BE2C (cell line): Measurements from ENCODE around the gene RAB8A. TPM values are rescaled to one million over a fixed set of nuclear protein-coding genes. Genes with fewer than 3 reads are reported as not detected.

Experiments used
- DNase-seq: peaks from one replicate; pipeline ENCODE4 v3.0.0-alpha.2; 2020
- H3K27me3 ChIP-seq: fragments of 250-450 bp; sonication (Bioruptor Pico); 2 replicates; pipeline ENCODE4 v1.5.1; 2020; ENCODE audit warnings: mild to moderate bottlenecking
- H3K36me3 ChIP-seq: fragments of 250-450 bp; sonication (Bioruptor Pico); 2 replicates; pipeline ENCODE4 v1.5.1; 2020; ENCODE audit warnings: mild to moderate bottlenecking
- H3K4me1 ChIP-seq: fragments of 250-450 bp; sonication (Bioruptor Pico); 2 replicates; pipeline ENCODE4 v1.5.1; 2020
- H3K4me3 ChIP-seq: 2 replicates; pipeline ENCODE4 v1.5.1; 2011; ENCODE audit warnings: low read depth, low read length
- H3K9me3 ChIP-seq: fragments of 250-450 bp; sonication (Bioruptor Pico); 2 replicates; pipeline ENCODE4 v1.5.1; 2020
- CTCF ChIP-seq: IDR thresholded peaks from 2 replicates; pipeline ENCODE4 v1.5.1; 2012; ENCODE audit warnings: mild to moderate bottlenecking, low read depth, low read length
- polyA plus RNA-seq: library from polyadenylated mRNA; unstranded; fragments of >200 nt; gene quantifications from one replicate; pipeline ENCODE4 v1.2.1, GENCODE V29; 2012; ENCODE audit warnings: low read depth, missing spikeins; ENCODE audit not compliant: insufficient read length, insufficient read depth

Gene RAB8A
- polyA plus RNA-seq, result 101 TPM

- H3K36me3 ChIP-seq, result no peaks in the 10 kb centered on the region
- no peaks in the 10 kb centered on the region for H3K4me1 ChIP-seq
- no peaks in the 10 kb centered on the region for H3K9me3 ChIP-seq
- H3K4me3 ChIP-seq, result peak within 1 kb of the TSS; percentile 98
- peak; percentile 98 for DNase-seq
- TF ChIP-seq CTCF, result peak; percentile 77
- no peaks in the 10 kb centered on the region for H3K27me3 ChIP-seq
These were observed at the start of gene RAB8A for GRCh38 chr19:16111160-16111908. RAB8A (plus strand) TSS chr19:16111889; CDS start chr19:16111902, 13 bp downstream.

GRCh38 chr19:16061943-16062342 is 49.7 kb upstream of the RAB8A start:
- no peaks in the 10 kb centered on the region for H3K27me3 ChIP-seq
- H3K9me3 ChIP-seq, result no peaks in the 10 kb centered on the region
- no peak overlapping the region for H3K4me3 ChIP-seq
- DNase-seq, result no peak
- no peak for TF ChIP-seq CTCF
- no peaks in the 10 kb centered on the region for H3K4me1 ChIP-seq
- H3K36me3 ChIP-seq, result no peaks in the 10 kb centered on the region

- peak; percentile 98 for TF ChIP-seq CTCF
- Histone ChIP-seq H3K36me3 (no peaks in the 10 kb centered on the region), H3K4me1 (no peaks in the 10 kb centered on the region), H3K27me3 (no peaks in the 10 kb centered on the region), H3K9me3 (no peaks in the 10 kb centered on the region), H3K4me3 (no peak overlapping the region)
- DNase-seq, result peak; percentile 70
These were observed 48.9 kb upstream of the RAB8A start for GRCh38 chr19:16062789-16063188.

- Histone ChIP-seq H3K4me3 (no peak overlapping the region), H3K36me3 (no peaks in the 10 kb centered on the region), H3K4me1 (no peaks in the 10 kb centered on the region), H3K9me3 (no peaks in the 10 kb centered on the region; the same call in 1 of the 2 replicates), H3K27me3 (no peaks in the 10 kb centered on the region)
- DNase-seq, result no peak
- no peak for TF ChIP-seq CTCF
These were observed 47.3 kb upstream of the RAB8A start for GRCh38 chr19:16064209-16064889.

- Histone ChIP-seq H3K27me3 (no peaks in the 10 kb centered on the region), H3K4me1 (no peaks in the 10 kb centered on the region), H3K4me3 (no peak overlapping the region), H3K36me3 (no peaks in the 10 kb centered on the region), H3K9me3 (no peaks in the 10 kb centered on the region; the same call in 1 of the 2 replicates)
- TF ChIP-seq CTCF, result peak; percentile 49
- peak; percentile 42 for DNase-seq
These were observed 45.0 kb upstream of the RAB8A start for GRCh38 chr19:16066611-16067104.
